GM13977 (cell line): Measurements from ENCODE around the gene CFAP74.
"Not testable (repeated sequence)": the region's sequence is repeated elsewhere in the genome, so short reads cannot be mapped to it uniquely, and the experiment has no call there.

ENCODE experiments used
- DNase-seq: peaks from one replicate; pipeline ENCODE4 v3.0.0; 2012; ENCODE audit warnings: low spot score
- CTCF ChIP-seq: IDR thresholded peaks from 2 replicates; pipeline ENCODE4 v1.5.1; 2012; ENCODE audit warnings: mild to moderate bottlenecking, control low read depth; ENCODE audit not compliant: insufficient read depth; ENCODE audit errors: extremely low read depth, missing control alignments
- in situ Hi-C: fragments of 300-500 bp; cut with MboI; formaldehyde crosslinking; loops from one replicate; pipeline ENCODE4 v1.12.0; 2022; ENCODE audit warnings: low sequenced_read_pairs, low pct_unique_long_range_greater_than_20kb, mixed read lengths, inconsistent platforms; ENCODE audit not compliant: unreplicated experiment

The CFAP74 gene

GRCh38 chr1:1889090-1889750, 114.4 kb downstream of the CFAP74 start:
- DNase-seq: no peak
- TF ChIP-seq CTCF: no peak
- in situ Hi-C loops: no loop called here

GRCh38 chr1:1883890-1884289, 119.7 kb downstream of the CFAP74 start:
- DNase-seq, in situ Hi-C loops: not testable (repeated sequence)

- no peak for TF ChIP-seq CTCF
- in situ Hi-C loops: no loop called here
- DNase-seq: no peak
Observed at GRCh38 chr1:1883092-1883873, 120.3 kb downstream of the CFAP74 start.

- no peak for DNase-seq
- no peak for TF ChIP-seq CTCF
- in situ Hi-C loops: no loop called here
Observed at GRCh38 chr1:1881727-1882126, 121.9 kb downstream of the CFAP74 start.

GRCh38 chr1:1880617-1881312, 122.8 kb downstream of the CFAP74 start:
- in situ Hi-C loops: no loop called here

GRCh38 chr1:1879942-1880341, 123.6 kb downstream of the CFAP74 start:
- in situ Hi-C loops: no loop called here

More at GRCh38 chr1:1880617-1881312, 122.8 kb downstream of the CFAP74 start:
- no peak for DNase-seq
- no peak for TF ChIP-seq CTCF

More at GRCh38 chr1:1879942-1880341, 123.6 kb downstream of the CFAP74 start:
- TF ChIP-seq CTCF: no peak
- DNase-seq: no peak
